Measurements from ENCODE around the gene SYNM.

Gene SYNM

GRCh38 chr15:99106417-99107220 lies 1.7 kb downstream of the SYNM start:
- TF ChIP-seq, protein P1, sequence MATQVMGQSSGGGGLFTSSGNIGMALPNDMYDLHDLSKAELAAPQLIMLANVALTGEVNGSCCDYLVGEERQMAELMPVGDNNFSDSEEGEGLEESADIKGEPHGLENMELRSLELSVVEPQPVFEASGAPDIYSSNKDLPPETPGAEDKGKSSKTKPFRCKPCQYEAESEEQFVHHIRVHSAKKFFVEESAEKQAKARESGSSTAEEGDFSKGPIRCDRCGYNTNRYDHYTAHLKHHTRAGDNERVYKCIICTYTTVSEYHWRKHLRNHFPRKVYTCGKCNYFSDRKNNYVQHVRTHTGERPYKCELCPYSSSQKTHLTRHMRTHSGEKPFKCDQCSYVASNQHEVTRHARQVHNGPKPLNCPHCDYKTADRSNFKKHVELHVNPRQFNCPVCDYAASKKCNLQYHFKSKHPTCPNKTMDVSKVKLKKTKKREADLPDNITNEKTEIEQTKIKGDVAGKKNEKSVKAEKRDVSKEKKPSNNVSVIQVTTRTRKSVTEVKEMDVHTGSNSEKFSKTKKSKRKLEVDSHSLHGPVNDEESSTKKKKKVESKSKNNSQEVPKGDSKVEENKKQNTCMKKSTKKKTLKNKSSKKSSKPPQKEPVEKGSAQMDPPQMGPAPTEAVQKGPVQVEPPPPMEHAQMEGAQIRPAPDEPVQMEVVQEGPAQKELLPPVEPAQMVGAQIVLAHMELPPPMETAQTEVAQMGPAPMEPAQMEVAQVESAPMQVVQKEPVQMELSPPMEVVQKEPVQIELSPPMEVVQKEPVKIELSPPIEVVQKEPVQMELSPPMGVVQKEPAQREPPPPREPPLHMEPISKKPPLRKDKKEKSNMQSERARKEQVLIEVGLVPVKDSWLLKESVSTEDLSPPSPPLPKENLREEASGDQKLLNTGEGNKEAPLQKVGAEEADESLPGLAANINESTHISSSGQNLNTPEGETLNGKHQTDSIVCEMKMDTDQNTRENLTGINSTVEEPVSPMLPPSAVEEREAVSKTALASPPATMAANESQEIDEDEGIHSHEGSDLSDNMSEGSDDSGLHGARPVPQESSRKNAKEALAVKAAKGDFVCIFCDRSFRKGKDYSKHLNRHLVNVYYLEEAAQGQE (IDR thresholded peaks at IDR 0.05; ENCODE audit: insufficient read depth in 1 of 2, low read depth in 2 of 2, low read length in 2 of 2): no peak
- TF ChIP-seq POLR2AphosphoS5 (IDR thresholded peaks at IDR 0.05; ENCODE audit: low read depth, low read length) (no peak), FOXP2 (optimal IDR thresholded peaks at IDR 0.05; ENCODE audit: borderline replicate concordance, extremely low read depth, extremely low read length, insufficient read depth) (no peak), SIN3A (IDR thresholded peaks at IDR 0.05; ENCODE audit: borderline replicate concordance, insufficient read depth, low read length) (no peak), TAF1 (IDR thresholded peaks at IDR 0.05; ENCODE audit: borderline replicate concordance, insufficient read depth, low read length) (no peak)

GRCh38 chr15:99108993-99109392 lies 4.1 kb downstream of the SYNM start:
- TF ChIP-seq, protein P1 (IDR thresholded peaks at IDR 0.05; ENCODE audit: insufficient read depth in 1 of 2, low read depth in 2 of 2, low read length in 2 of 2): no peak
- TF ChIP-seq SIN3A (IDR thresholded peaks at IDR 0.05; ENCODE audit: borderline replicate concordance, insufficient read depth, low read length) (no peak), TAF1 (IDR thresholded peaks at IDR 0.05; ENCODE audit: borderline replicate concordance, insufficient read depth, low read length) (no peak), POLR2AphosphoS5 (IDR thresholded peaks at IDR 0.05; ENCODE audit: low read depth, low read length) (no peak), FOXP2 (optimal IDR thresholded peaks at IDR 0.05; ENCODE audit: borderline replicate concordance, extremely low read depth, extremely low read length, insufficient read depth) (no peak)

GRCh38 chr15:99109555-99110021 lies 4.7 kb downstream of the SYNM start:
- no peak for TF ChIP-seq TAF1 (IDR thresholded peaks at IDR 0.05; ENCODE audit: borderline replicate concordance, insufficient read depth, low read length)
- TF ChIP-seq, protein P1 (IDR thresholded peaks at IDR 0.05; ENCODE audit: insufficient read depth in 1 of 2, low read depth in 2 of 2, low read length in 2 of 2): no peak

DNA sequence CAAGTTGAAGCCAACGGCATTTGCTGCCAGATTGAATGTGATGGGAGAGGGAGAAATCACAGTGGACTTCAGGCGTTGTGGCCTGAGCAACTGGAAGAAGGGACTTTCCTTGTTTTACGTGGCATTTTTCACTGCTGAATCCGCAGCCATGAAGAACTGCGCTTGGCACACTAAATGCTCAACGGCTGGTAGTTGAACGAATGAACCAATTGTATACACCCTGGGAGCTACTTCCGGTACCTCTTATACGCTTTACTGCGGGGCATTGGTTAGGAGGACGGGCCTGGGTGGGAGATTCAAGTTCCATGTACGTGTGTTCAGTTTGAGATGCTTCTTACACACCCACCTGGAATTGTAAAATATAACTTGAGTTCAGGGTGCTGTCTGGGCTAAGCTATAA lies 5.2 kb downstream of the SYNM start:
- TF ChIP-seq SIN3A (IDR thresholded peaks at IDR 0.05; ENCODE audit: borderline replicate concordance, insufficient read depth, low read length) (no peak), FOXP2 (optimal IDR thresholded peaks at IDR 0.05; ENCODE audit: borderline replicate concordance, extremely low read depth, extremely low read length, insufficient read depth) (no peak), POLR2AphosphoS5 (IDR thresholded peaks at IDR 0.05; ENCODE audit: low read depth, low read length) (no peak), TAF1 (IDR thresholded peaks at IDR 0.05; ENCODE audit: borderline replicate concordance, insufficient read depth, low read length) (no peak)
- TF ChIP-seq, protein P1 (IDR thresholded peaks at IDR 0.05; ENCODE audit: insufficient read depth in 1 of 2, low read depth in 2 of 2, low read length in 2 of 2): no peak

Data from PFSK-1 (cell line).